Suprapubic skin (tissue), 4 donors: ENCODE data around the gene CLBA1. TPM values are rescaled to one million over a fixed set of nuclear protein-coding genes. Genes with fewer than 3 reads are reported as not detected.

ENCODE experiments used
- DNase-seq, 2 donors: peaks; one replicate each; pipeline ENCODE4 v3.0.0-alpha.2; 2019; ENCODE audit warnings: low spot score in 2 of 2
- H3K27ac ChIP-seq: fragments of 200-600 bp; sonication (generic); one replicate; pipeline ENCODE4 v1.5.1; 2019
- H3K27me3 ChIP-seq: fragments of 200-600 bp; sonication (generic); one replicate; pipeline ENCODE4 v1.5.1; 2019
- H3K36me3 ChIP-seq: fragments of 200-600 bp; sonication (generic); one replicate; pipeline ENCODE4 v1.5.1; 2019
- H3K4me1 ChIP-seq: fragments of 200-600 bp; sonication (generic); one replicate; pipeline ENCODE4 v1.5.1; 2019
- H3K4me3 ChIP-seq: fragments of 200-600 bp; sonication (generic); one replicate; pipeline ENCODE4 v1.5.1; 2019; ENCODE audit warnings: mild to moderate bottlenecking
- H3K9me3 ChIP-seq: fragments of 200-600 bp; sonication (generic); one replicate; pipeline ENCODE4 v1.5.1; 2019
- EP300 ChIP-seq: sonication (generic); formaldehyde crosslinking; IDR thresholded peaks from one replicate; pipeline ENCODE4 v1.6.1; 2017; ENCODE audit warnings: antibody characterized with exemption
- POLR2A ChIP-seq, 2 donors: fragments of 450-650 bp; IDR thresholded peaks; one replicate each; pipeline ENCODE4 v1.6.1; 2017; ENCODE audit warnings: antibody characterized with exemption in 2 of 2, mild to moderate bottlenecking in 2 of 2, moderate library complexity in 2 of 2
- POLR2AphosphoS5 ChIP-seq, 3 donors: sonication (generic); formaldehyde crosslinking; IDR thresholded peaks; one replicate each; pipeline ENCODE4 v1.6.1; 2017; ENCODE audit warnings: antibody characterized with exemption in 3 of 3
- WGBS: methylation state at CpG from one replicate; pipeline ENCODE4 v1.1.5; 2018; 5-methylcytosine and 5-hydroxymethylcytosine counted together
- total RNA-seq, 4 donors: library from RNA; depleted of rRNA; stranded (reverse); fragments of >200 nt; gene quantifications; one replicate each; pipeline ENCODE4 v1.1.0, GENCODE V29; 2016
- TF ChIP-seq, protein P1 (sequence below), 2 donors: fragments of 200-600 bp in 1 of 2; fragments of 450-650 bp in 1 of 2; sonication (generic) in 1 of 2; IDR thresholded peaks; one replicate each; pipeline ENCODE4 v1.5.1; 2016 to 2019; ENCODE audit warnings: antibody characterized with exemption in 2 of 2, mild to moderate bottlenecking in 1 of 2, moderate library complexity in 1 of 2

The CLBA1 gene
- total RNA-seq, 4 donors from 2014 or later, result 6.3 to 10.9 (median 9.1) TPM

DNA sequence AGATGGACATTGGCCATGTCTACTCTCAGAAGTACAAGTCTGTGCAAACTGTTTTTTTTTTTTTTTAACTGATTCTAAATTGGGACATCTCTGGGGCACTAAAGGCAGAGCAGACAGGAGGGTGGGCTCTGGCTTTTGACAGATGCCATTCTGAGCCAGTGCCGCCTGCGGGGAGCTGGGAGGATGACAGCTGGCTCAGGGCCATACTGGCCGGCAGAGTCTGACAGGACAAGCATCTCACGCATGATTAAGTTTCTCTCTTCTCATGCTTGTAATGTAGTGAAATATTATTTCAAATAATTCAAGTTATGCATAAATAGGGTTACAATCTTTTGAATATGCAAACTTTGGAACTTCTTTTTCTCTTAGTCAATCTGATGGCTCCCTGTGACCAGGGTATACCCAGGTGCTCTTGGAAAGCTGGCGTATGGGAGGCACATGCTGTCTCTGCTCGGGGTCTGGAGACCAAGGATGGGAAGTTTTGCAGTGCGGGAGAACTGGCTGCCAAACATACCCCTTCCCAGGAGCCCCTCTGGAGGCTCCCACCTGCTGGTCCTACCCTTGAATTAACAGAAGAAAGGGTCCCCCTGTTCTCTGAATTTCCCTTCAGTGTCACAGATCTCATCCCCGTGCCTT, 27.7 kb downstream of the CLBA1 start:
- peak in 1 of 2 donors; percentile 54 for DNase-seq
- WGBS, result 37% methylated on average over 8 of the region's 8 CpGs
- H3K36me3 ChIP-seq, result peaks cover 34% of the 10 kb centered on the region
- TF ChIP-seq EP300, result no peak
- TF ChIP-seq, protein P1, sequence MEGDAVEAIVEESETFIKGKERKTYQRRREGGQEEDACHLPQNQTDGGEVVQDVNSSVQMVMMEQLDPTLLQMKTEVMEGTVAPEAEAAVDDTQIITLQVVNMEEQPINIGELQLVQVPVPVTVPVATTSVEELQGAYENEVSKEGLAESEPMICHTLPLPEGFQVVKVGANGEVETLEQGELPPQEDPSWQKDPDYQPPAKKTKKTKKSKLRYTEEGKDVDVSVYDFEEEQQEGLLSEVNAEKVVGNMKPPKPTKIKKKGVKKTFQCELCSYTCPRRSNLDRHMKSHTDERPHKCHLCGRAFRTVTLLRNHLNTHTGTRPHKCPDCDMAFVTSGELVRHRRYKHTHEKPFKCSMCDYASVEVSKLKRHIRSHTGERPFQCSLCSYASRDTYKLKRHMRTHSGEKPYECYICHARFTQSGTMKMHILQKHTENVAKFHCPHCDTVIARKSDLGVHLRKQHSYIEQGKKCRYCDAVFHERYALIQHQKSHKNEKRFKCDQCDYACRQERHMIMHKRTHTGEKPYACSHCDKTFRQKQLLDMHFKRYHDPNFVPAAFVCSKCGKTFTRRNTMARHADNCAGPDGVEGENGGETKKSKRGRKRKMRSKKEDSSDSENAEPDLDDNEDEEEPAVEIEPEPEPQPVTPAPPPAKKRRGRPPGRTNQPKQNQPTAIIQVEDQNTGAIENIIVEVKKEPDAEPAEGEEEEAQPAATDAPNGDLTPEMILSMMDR (IDR thresholded peaks at IDR 0.05), result peak in 1 of 2 donors; percentile 13
- no peak for TF ChIP-seq POLR2A (IDR thresholded peaks at IDR 0.05)
- TF ChIP-seq POLR2AphosphoS5 (IDR thresholded peaks at IDR 0.05), result no peak
- no peak overlapping the region for H3K4me3 ChIP-seq
- no peaks in the 10 kb centered on the region for H3K9me3 ChIP-seq
- no peak overlapping the region for H3K27ac ChIP-seq
- H3K4me1 ChIP-seq, result peaks cover 52% of the 10 kb centered on the region
- H3K27me3 ChIP-seq, result no peaks in the 10 kb centered on the region

DNA sequence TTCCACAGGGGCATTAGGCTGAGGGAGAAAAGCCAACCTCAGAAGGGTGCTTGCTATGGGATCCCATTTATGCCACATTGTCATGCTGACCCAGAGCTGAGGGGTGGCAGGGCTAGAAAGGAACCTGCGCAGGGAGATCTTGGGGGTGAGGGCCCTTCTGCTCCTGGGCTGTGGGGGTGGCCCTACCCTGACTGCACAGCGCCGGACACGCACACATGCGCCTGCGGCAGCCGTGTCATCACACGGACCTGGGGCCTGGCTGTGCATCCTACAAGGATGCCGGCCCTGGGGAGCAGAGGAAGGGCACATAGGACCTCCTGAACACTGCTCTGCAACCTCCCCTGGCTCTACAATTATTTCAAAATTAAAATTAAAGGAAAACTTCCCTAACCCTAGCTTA, 28.4 kb downstream of the CLBA1 start:
- Histone ChIP-seq H3K9me3 (no peaks in the 10 kb centered on the region), H3K27ac (no peak overlapping the region), H3K36me3 (peaks cover 27% of the 10 kb centered on the region), H3K4me3 (no peak overlapping the region), H3K27me3 (no peaks in the 10 kb centered on the region), H3K4me1 (peaks cover 60% of the 10 kb centered on the region)
- DNase-seq, result no peak
- WGBS, result 81% methylated on average over 4 of the region's 9 CpGs
- TF ChIP-seq, protein P1 (IDR thresholded peaks at IDR 0.05), result no peak
- TF ChIP-seq POLR2A (IDR thresholded peaks at IDR 0.05), result no peak
- TF ChIP-seq EP300, result no peak
- TF ChIP-seq POLR2AphosphoS5 (IDR thresholded peaks at IDR 0.05), result no peak

DNA sequence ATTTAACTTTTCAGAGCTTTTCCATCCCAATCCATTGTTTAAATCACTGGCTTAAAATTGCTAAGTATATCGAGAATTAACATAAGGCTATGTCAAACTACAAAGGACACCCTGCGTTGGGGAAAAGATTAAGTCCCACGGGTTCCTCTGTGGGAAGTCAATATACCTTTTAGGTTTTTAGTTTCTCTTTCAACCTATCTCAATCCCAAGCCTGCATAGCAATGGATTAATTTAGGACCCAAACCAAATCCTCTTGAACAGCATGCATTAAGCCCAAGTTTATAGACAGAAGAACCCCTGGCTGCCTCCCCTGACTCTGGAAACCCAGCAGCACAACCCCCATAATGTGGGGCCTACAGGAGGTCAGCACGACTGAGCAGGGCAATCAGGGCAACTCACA, 29.0 kb downstream of the CLBA1 start:
- no peak for DNase-seq
- no peaks in the 10 kb centered on the region for H3K27me3 ChIP-seq
- WGBS, result 58% methylated on average over 4 of the region's 4 CpGs
- peaks cover 66% of the 10 kb centered on the region for H3K4me1 ChIP-seq
- TF ChIP-seq EP300 (no peak), POLR2AphosphoS5 (IDR thresholded peaks at IDR 0.05) (no peak), POLR2A (IDR thresholded peaks at IDR 0.05) (no peak)
- TF ChIP-seq, protein P1 (IDR thresholded peaks at IDR 0.05), result no peak
- H3K4me3 ChIP-seq, result no peak overlapping the region
- H3K36me3 ChIP-seq, result peaks cover 21% of the 10 kb centered on the region
- H3K9me3 ChIP-seq, result no peaks in the 10 kb centered on the region
- H3K27ac ChIP-seq, result no peak overlapping the region

DNA sequence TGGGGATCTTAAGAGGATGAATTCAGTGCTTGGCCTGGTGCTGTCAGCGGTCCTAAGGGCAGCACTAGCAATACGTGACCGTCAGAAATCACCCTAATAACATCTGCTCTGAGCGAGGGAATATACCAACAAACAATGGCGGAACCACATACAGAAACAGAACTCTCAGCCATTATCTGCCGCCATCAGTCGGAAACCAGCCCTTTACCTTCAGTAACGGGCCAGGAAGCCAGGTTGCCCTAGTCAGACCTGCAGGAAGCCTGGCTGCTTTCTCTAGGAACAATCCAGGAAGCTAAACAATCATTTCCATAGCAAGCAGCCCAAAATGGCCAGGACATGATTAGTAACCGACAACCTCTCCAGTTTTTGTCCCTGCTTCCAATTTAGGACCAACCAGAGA, 29.7 kb downstream of the CLBA1 start:
- 83% methylated on average over 9 of the region's 9 CpGs for WGBS
- H3K4me1 ChIP-seq, result peaks cover 72% of the 10 kb centered on the region
- TF ChIP-seq EP300 (no peak), POLR2A (IDR thresholded peaks at IDR 0.05) (no peak), POLR2AphosphoS5 (IDR thresholded peaks at IDR 0.05) (no peak)
- TF ChIP-seq, protein P1 (IDR thresholded peaks at IDR 0.05), result no peak
- H3K36me3 ChIP-seq, result peaks cover 15% of the 10 kb centered on the region
- no peaks in the 10 kb centered on the region for H3K9me3 ChIP-seq
- DNase-seq, result peak in 1 of 2 donors; percentile 17
- H3K4me3 ChIP-seq, result no peak overlapping the region
- no peaks in the 10 kb centered on the region for H3K27me3 ChIP-seq
- peak overlapping the region; percentile 78 for H3K27ac ChIP-seq

DNA sequence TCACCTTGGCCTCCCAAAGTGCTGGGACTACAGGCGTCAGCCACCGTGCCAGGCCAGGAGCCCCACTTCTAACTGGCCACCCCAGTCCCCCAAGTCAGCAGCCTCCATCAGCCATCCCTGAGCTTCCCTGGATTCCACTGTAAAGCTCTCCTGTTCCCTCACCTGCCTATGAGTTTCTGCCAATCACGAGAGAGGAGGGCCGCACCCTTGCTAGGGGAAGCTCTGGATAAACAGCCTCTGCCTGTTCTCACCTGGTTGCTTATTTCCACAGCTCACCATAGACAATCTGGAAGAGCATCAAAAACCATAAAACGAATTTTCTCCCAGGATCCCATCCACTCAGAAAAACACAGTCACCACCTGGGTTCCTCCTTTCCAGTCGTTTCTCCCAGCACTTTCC, 30.3 kb downstream of the CLBA1 start:
- 56% methylated on average over 6 of the region's 6 CpGs for WGBS
- peak overlapping the region; percentile 78 for H3K27ac ChIP-seq
- peaks cover 9% of the 10 kb centered on the region for H3K36me3 ChIP-seq
- TF ChIP-seq, protein P1 (IDR thresholded peaks at IDR 0.05), result no peak
- TF ChIP-seq POLR2A (IDR thresholded peaks at IDR 0.05) (no peak), POLR2AphosphoS5 (IDR thresholded peaks at IDR 0.05) (no peak), EP300 (no peak)
- H3K4me1 ChIP-seq, result peaks cover 72% of the 10 kb centered on the region
- H3K4me3 ChIP-seq, result no peak overlapping the region
- H3K27me3 ChIP-seq, result no peaks in the 10 kb centered on the region
- H3K9me3 ChIP-seq, result no peaks in the 10 kb centered on the region
- DNase-seq, result peak in 1 of 2 donors; percentile 47
